Measurements from ENCODE around the gene OGFOD2.

The OGFOD2 gene

GRCh38 chr12:122989225-122989839 is 14.3 kb downstream of the OGFOD2 start:
- no peak for DNase-seq (ENCODE audit: low spot score)

- no peak for DNase-seq (ENCODE audit: low spot score)
These were observed 14.9 kb downstream of the OGFOD2 start for GRCh38 chr12:122989874-122990419.

- no peak for DNase-seq (ENCODE audit: low spot score)
These were observed 15.5 kb downstream of the OGFOD2 start for GRCh38 chr12:122990561-122990960.

- no peak for DNase-seq (ENCODE audit: low spot score)
These were observed 16.0 kb downstream of the OGFOD2 start for GRCh38 chr12:122990961-122991622.

- DNase-seq (ENCODE audit: low spot score): no peak
These were observed 16.7 kb downstream of the OGFOD2 start for GRCh38 chr12:122991623-122992275.

- DNase-seq (ENCODE audit: low spot score): no peak
These were observed 17.3 kb downstream of the OGFOD2 start for GRCh38 chr12:122992386-122992785.

GRCh38 chr12:122994140-122994675 is 19.2 kb downstream of the OGFOD2 start:
- no peak for DNase-seq (ENCODE audit: low spot score)

GRCh38 chr12:122994781-122995502 is 19.9 kb downstream of the OGFOD2 start:
- DNase-seq (ENCODE audit: low spot score): no peak

GRCh38 chr12:122995503-122996187 is 20.6 kb downstream of the OGFOD2 start:
- no peak for DNase-seq (ENCODE audit: low spot score)

GRCh38 chr12:122996188-122996601 is 21.2 kb downstream of the OGFOD2 start:
- no peak for DNase-seq (ENCODE audit: low spot score)

GRCh38 chr12:122996621-122997342 is 21.7 kb downstream of the OGFOD2 start:
- no peak for DNase-seq (ENCODE audit: low spot score)

- no peak for DNase-seq (ENCODE audit: low spot score)
These were observed 22.6 kb downstream of the OGFOD2 start for GRCh38 chr12:122997343-122998250.

GRCh38 chr12:122998316-122998715 is 23.3 kb downstream of the OGFOD2 start:
- DNase-seq (ENCODE audit: low spot score): no peak

GRCh38 chr12:122999196-122999946 is 24.3 kb downstream of the OGFOD2 start:
- peak; percentile 36 for DNase-seq (ENCODE audit: low spot score)

- no peak for DNase-seq (ENCODE audit: low spot score)
These were observed 25.0 kb downstream of the OGFOD2 start for GRCh38 chr12:122999986-123000420.

- no peak for DNase-seq (ENCODE audit: low spot score)
These were observed 25.5 kb downstream of the OGFOD2 start for GRCh38 chr12:123000578-123000977.

GRCh38 chr12:123001464-123001863 is 26.4 kb downstream of the OGFOD2 start:
- DNase-seq (ENCODE audit: low spot score): no peak

- DNase-seq (ENCODE audit: low spot score): no peak
These were observed 28.2 kb downstream of the OGFOD2 start for GRCh38 chr12:123003257-123003656.

- DNase-seq (ENCODE audit: low spot score): no peak
These were observed 29.2 kb downstream of the OGFOD2 start for GRCh38 chr12:123004287-123004686.
